ENCODE measurements around the gene TOLLIP. TPM values are rescaled to one million over a fixed set of nuclear protein-coding genes. Genes with fewer than 3 reads are reported as not detected.
"Not testable (repeated sequence)": the region's sequence is repeated elsewhere in the genome, so short reads cannot be mapped to it uniquely, and the experiment has no call there.

Gene TOLLIP
- total and polyA plus RNA-seq, 9 of the 15 experiments (the other 6 are each of a cell fraction or from before 2014, with no cell fraction given): 0.23 to 22.8 (median 7.1) TPM

DNA sequence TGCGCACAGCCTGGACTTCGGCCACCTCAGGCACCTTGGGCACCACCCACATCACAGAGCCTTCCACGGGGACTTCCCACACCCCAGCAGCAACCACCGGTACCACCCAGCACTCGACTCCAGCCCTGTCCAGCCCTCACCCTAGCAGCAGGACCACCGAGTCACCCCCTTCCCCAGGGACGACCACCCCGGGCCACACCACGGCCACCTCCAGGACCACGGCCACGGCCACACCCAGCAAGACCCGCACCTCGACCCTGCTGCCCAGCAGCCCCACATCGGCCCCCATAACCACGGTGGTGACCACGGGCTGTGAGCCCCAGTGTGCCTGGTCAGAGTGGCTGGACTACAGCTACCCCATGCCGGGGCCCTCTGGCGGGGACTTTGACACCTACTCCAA is 60.5 kb downstream of the TOLLIP start:
- H3K4me3 ChIP-seq; DNase-seq (ENCODE audit: extremely low read depth in 1 of 4, low spot score in 3 of 4); BruUV-seq (replicated peaks); POLR2A ChIA-PET; H3K36me3 ChIP-seq (ENCODE audit: control insufficient read depth, insufficient read depth, low read length); H3K9ac ChIP-seq (ENCODE audit: insufficient read depth in 1 of 2, low read depth in 2 of 2, low read length in 2 of 2); H4K20me1 ChIP-seq (replicated peaks; ENCODE audit: control insufficient read depth, insufficient read depth, low read length); ATAC-seq; H3K4me2 ChIP-seq (ENCODE audit: insufficient read depth, low read length); in situ Hi-C loops (cut with MboI); H3K27ac ChIP-seq (ENCODE audit: extremely low read depth, low read depth, low read length); intact Hi-C loops (cut with micrococcal nuclease); FAIRE-seq; H3K4me1 ChIP-seq (replicated peaks in 1 of 2; ENCODE audit: control insufficient read depth in 2 of 2, insufficient read depth in 2 of 2, low read length in 2 of 2); H2AFZ ChIP-seq (ENCODE audit: low read depth, low read length); H3K9me3 ChIP-seq (replicated peaks; ENCODE audit: control insufficient read depth, insufficient read depth, low read depth, low read length); H3K9me1 ChIP-seq (ENCODE audit: control insufficient read depth, insufficient read depth, low read length); CTCF ChIA-PET (ENCODE audit: low intra/inter-chr PET ratio); H3K79me2 ChIP-seq (ENCODE audit: control insufficient read depth, insufficient read depth, low read length); H3K27me3 ChIP-seq (ENCODE audit: control insufficient read depth in 2 of 2, insufficient read depth in 2 of 2, low read length in 2 of 2): not testable (repeated sequence)
- 10% methylated on average over 2 of the region's 18 CpGs for WGBS (ENCODE audit: insufficient coverage, low coverage, missing lambda C conversion rate)

DNA sequence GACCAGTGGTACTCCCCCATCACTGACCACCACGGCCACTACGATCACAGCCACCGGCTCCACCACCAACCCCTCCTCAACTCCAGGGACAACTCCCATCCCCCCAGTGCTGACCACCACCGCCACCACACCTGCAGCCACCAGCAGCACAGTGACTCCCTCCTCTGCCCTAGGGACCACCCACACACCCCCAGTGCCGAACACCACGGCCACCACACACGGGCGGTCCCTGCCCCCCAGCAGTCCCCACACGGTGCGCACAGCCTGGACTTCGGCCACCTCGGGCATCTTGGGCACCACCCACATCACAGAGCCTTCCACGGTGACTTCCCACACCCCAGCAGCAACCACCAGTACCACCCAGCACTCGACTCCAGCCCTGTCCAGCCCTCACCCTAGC is 62.4 kb downstream of the TOLLIP start:
- FAIRE-seq; H3K27ac ChIP-seq (ENCODE audit: extremely low read depth, low read depth, low read length); H3K36me3 ChIP-seq (ENCODE audit: control insufficient read depth, insufficient read depth, low read length); CTCF ChIA-PET (ENCODE audit: low intra/inter-chr PET ratio); H4K20me1 ChIP-seq (replicated peaks; ENCODE audit: control insufficient read depth, insufficient read depth, low read length); BruUV-seq (replicated peaks); H3K9me3 ChIP-seq (replicated peaks; ENCODE audit: control insufficient read depth, insufficient read depth, low read depth, low read length); H3K9ac ChIP-seq (ENCODE audit: insufficient read depth in 1 of 2, low read depth in 2 of 2, low read length in 2 of 2); H3K4me1 ChIP-seq (replicated peaks in 1 of 2; ENCODE audit: control insufficient read depth in 2 of 2, insufficient read depth in 2 of 2, low read length in 2 of 2); H3K4me3 ChIP-seq; H3K79me2 ChIP-seq (ENCODE audit: control insufficient read depth, insufficient read depth, low read length); H2AFZ ChIP-seq (ENCODE audit: low read depth, low read length); H3K27me3 ChIP-seq (ENCODE audit: control insufficient read depth in 2 of 2, insufficient read depth in 2 of 2, low read length in 2 of 2); H3K9me1 ChIP-seq (ENCODE audit: control insufficient read depth, insufficient read depth, low read length); in situ Hi-C loops (cut with MboI); POLR2A ChIA-PET; intact Hi-C loops (cut with micrococcal nuclease); ATAC-seq; DNase-seq (ENCODE audit: extremely low read depth in 1 of 4, low spot score in 3 of 4); H3K4me2 ChIP-seq (ENCODE audit: insufficient read depth, low read length): not testable (repeated sequence)
- 22% methylated on average over 7 of the region's 14 CpGs for WGBS (ENCODE audit: insufficient coverage, low coverage, missing lambda C conversion rate)

DNA sequence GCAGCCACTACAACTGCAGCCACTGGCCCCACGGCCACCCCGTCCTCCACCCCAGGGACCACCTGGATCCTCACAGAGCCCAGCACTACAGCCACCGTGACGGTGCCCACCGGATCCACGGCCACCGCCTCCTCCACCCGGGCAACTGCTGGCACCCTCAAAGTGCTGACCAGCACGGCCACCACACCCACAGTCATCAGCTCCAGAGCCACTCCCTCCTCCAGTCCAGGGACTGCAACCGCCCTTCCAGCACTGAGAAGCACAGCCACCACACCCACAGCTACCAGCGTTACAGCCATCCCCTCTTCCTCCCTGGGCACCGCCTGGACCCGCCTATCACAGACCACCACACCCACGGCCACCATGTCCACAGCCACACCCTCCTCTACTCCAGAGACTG is 63.1 kb downstream of the TOLLIP start:
- 12% methylated on average over 11 of the region's 14 CpGs for WGBS (ENCODE audit: insufficient coverage, low coverage, missing lambda C conversion rate)
- H3K9ac ChIP-seq (ENCODE audit: insufficient read depth in 1 of 2, low read depth in 2 of 2, low read length in 2 of 2); intact Hi-C loops (cut with micrococcal nuclease); H3K79me2 ChIP-seq (ENCODE audit: control insufficient read depth, insufficient read depth, low read length); DNase-seq (ENCODE audit: extremely low read depth in 1 of 4, low spot score in 3 of 4); H4K20me1 ChIP-seq (replicated peaks; ENCODE audit: control insufficient read depth, insufficient read depth, low read length); H3K4me1 ChIP-seq (replicated peaks in 1 of 2; ENCODE audit: control insufficient read depth in 2 of 2, insufficient read depth in 2 of 2, low read length in 2 of 2); ATAC-seq; H3K4me3 ChIP-seq; POLR2A ChIA-PET; H3K9me3 ChIP-seq (replicated peaks; ENCODE audit: control insufficient read depth, insufficient read depth, low read depth, low read length); H2AFZ ChIP-seq (ENCODE audit: low read depth, low read length); FAIRE-seq; CTCF ChIA-PET (ENCODE audit: low intra/inter-chr PET ratio); BruUV-seq (replicated peaks); H3K27me3 ChIP-seq (ENCODE audit: control insufficient read depth in 2 of 2, insufficient read depth in 2 of 2, low read length in 2 of 2); H3K36me3 ChIP-seq (ENCODE audit: control insufficient read depth, insufficient read depth, low read length); H3K4me2 ChIP-seq (ENCODE audit: insufficient read depth, low read length); H3K27ac ChIP-seq (ENCODE audit: extremely low read depth, low read depth, low read length); H3K9me1 ChIP-seq (ENCODE audit: control insufficient read depth, insufficient read depth, low read length); in situ Hi-C loops (cut with MboI): not testable (repeated sequence)

Measured in K562 (cell line).